Measurements from ENCODE around the gene IL9R.

IL9R gene

GRCh38 chrX:156003486-156004185, 6.1 kb downstream of the IL9R start (continued):
- no peak for TF ChIP-seq TSHZ1 (tag by site-specific recombination; IDR thresholded peaks at IDR 0.05; ENCODE audit: borderline replicate concordance)
- no peak for TF ChIP-seq ZNF645 (tag by site-specific recombination; IDR thresholded peaks at IDR 0.05)

GRCh38 chrX:156004256-156004655, 6.8 kb downstream of the IL9R start:
- POLR2A ChIA-PET: no interaction called here
- TF ChIP-seq ZNF175 (tag by site-specific recombination; IDR thresholded peaks at IDR 0.05) (no peak), TSHZ1 (tag by site-specific recombination; IDR thresholded peaks at IDR 0.05; ENCODE audit: borderline replicate concordance) (no peak), ZNF341 (tag by site-specific recombination; IDR thresholded peaks at IDR 0.05; ENCODE audit: low read depth) (no peak), ZNF544 (tag by site-specific recombination; IDR thresholded peaks at IDR 0.05) (no peak), ZNF629 (tag by site-specific recombination; IDR thresholded peaks at IDR 0.05) (no peak), ZNF391 (tag by site-specific recombination; IDR thresholded peaks at IDR 0.05; ENCODE audit: borderline replicate concordance, low read depth) (no peak), ZNF138 (tag by site-specific recombination; IDR thresholded peaks at IDR 0.05; ENCODE audit: borderline replicate concordance) (no peak), INSM2 (tag by site-specific recombination; IDR thresholded peaks at IDR 0.05) (no peak), ZNF398 (tag by site-specific recombination; IDR thresholded peaks at IDR 0.05) (no peak), ZNF488 (tag by site-specific recombination; IDR thresholded peaks at IDR 0.05) (no peak), ZNF37A (tag by site-specific recombination; IDR thresholded peaks at IDR 0.05) (no peak), ZNF433 (tag by site-specific recombination; IDR thresholded peaks at IDR 0.05; ENCODE audit: low read depth) (no peak), PRDM2 (tag by site-specific recombination; IDR thresholded peaks at IDR 0.05; ENCODE audit: borderline replicate concordance) (no peak)

More at GRCh38 chrX:156004256-156004655, 6.8 kb downstream of the IL9R start:
- Histone ChIP-seq H3K27ac (ENCODE audit: extremely low read depth, low read depth, low read length) (no peak overlapping the region), H3K4me3 (ENCODE audit: low read depth, low read length) (no peak overlapping the region), H3K4me1 (ENCODE audit: control insufficient read depth, insufficient read depth, low read length) (no peaks in the 10 kb centered on the region), H3K9me3 (ENCODE audit: control insufficient read depth, insufficient read depth, low read depth, low read length) (no peaks in the 10 kb centered on the region), H3K36me3 (ENCODE audit: control insufficient read depth in 2 of 2, insufficient read depth in 1 of 2, low read length in 2 of 2) (no peaks in the 10 kb centered on the region)
- CTCF ChIA-PET: no interaction called here
